Measurements from ENCODE around the gene ATG101. TPM values are rescaled to one million over a fixed set of nuclear protein-coding genes. Genes with fewer than 3 reads are reported as not detected.

Gene ATG101
- total RNA-seq, 1 experiment from 2014 or later = 44.6 TPM

DNA sequence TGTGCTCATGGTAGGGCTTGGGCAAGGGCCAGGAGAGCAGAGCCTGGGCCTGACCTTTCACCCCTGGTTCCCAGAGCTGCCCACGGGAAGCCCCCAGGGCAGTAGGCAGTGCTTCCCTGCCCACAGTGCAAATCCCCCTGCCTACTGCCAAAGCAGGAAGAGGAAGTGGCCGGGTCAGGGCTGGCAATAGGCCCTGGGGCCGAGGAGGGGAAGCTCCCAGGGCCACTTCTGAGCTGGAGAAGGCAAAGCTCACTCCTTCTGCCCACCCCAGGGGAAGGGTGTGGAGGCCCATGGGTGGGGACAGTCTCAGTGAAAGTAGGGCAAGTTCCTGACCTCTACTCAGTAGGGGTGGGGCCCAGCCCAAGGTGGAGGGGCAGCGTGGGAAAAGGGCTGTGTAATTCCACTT, 24.0 kb upstream of the ATG101 start:
- H3F3A ChIP-seq (ENCODE audit: insufficient read depth, low read depth) = peaks cover 17% of the 10 kb centered on the region

DNA sequence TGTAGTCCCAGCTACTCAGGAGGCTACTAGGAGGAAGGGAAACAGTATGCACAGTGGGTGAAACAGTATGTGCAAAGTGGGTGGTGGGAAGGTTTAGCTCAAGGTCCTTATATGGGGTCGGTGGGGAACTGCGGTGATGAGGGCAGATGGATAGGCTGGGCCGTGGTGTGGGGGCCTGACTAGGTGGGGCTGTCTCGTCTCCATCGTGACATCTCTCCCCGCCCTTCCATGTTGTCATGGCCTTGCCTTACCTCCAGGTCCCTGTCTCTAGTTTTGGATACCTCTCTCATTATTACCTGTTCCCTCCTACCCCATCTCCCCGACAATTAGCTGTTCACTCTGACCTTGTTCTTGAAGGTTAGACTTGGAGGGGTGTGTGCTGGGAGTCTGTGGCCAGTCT, 22.9 kb upstream of the ATG101 start:
- intact Hi-C loops (cut with micrococcal nuclease; ENCODE audit: unreplicated experiment) = no loop called here
- POLR2A ChIA-PET (ENCODE audit: unreplicated experiment) = no interaction called here

More for the DNA sequence above, 24.0 kb upstream of the ATG101 start:
- intact Hi-C loops (cut with micrococcal nuclease; ENCODE audit: unreplicated experiment) = no loop called here
- Histone ChIP-seq H3K27ac (no peak overlapping the region; the same call in 1 of the 2 replicates), H2AFZ (no peak overlapping the region), H3K4me2 (peak overlapping the region; percentile 47), H3K4me1 (replicated peaks; ENCODE audit: insufficient read depth) (peaks cover 26% of the 10 kb centered on the region), H3K79me2 (ENCODE audit: low read depth) (no peaks in the 10 kb centered on the region), H3K4me3 (no peak overlapping the region), H3K36me3 (ENCODE audit: low read depth) (no peaks in the 10 kb centered on the region), H3K27me3 (ENCODE audit: insufficient read depth, low read depth) (no peaks in the 10 kb centered on the region), H4K20me1 (ENCODE audit: insufficient read depth) (no peaks in the 10 kb centered on the region), H3K9me3 (ENCODE audit: insufficient read depth, low read depth) (no peaks in the 10 kb centered on the region), H3K9me2 (ENCODE audit: insufficient read depth) (no peaks in the 10 kb centered on the region)
- peak; percentile 26 to 34 for DNase-seq
- TF ChIP-seq EZH2 (IDR thresholded peaks at IDR 0.05; ENCODE audit: low read depth) = no peak
- TF ChIP-seq, protein P1, sequence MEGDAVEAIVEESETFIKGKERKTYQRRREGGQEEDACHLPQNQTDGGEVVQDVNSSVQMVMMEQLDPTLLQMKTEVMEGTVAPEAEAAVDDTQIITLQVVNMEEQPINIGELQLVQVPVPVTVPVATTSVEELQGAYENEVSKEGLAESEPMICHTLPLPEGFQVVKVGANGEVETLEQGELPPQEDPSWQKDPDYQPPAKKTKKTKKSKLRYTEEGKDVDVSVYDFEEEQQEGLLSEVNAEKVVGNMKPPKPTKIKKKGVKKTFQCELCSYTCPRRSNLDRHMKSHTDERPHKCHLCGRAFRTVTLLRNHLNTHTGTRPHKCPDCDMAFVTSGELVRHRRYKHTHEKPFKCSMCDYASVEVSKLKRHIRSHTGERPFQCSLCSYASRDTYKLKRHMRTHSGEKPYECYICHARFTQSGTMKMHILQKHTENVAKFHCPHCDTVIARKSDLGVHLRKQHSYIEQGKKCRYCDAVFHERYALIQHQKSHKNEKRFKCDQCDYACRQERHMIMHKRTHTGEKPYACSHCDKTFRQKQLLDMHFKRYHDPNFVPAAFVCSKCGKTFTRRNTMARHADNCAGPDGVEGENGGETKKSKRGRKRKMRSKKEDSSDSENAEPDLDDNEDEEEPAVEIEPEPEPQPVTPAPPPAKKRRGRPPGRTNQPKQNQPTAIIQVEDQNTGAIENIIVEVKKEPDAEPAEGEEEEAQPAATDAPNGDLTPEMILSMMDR (conservative IDR thresholded peaks at IDR 0.05) = no peak
- BruUV-seq (replicated peaks) = no TSS peak
- ChIA-PET POLR2A (ENCODE audit: unreplicated experiment) (interaction anchor here (0.7 kb wide), 1 partner anchor 24 kb away, joined by 4 read pairs; the partner anchor contains the start of gene ATG101), CTCF (no interaction called here)

DNA sequence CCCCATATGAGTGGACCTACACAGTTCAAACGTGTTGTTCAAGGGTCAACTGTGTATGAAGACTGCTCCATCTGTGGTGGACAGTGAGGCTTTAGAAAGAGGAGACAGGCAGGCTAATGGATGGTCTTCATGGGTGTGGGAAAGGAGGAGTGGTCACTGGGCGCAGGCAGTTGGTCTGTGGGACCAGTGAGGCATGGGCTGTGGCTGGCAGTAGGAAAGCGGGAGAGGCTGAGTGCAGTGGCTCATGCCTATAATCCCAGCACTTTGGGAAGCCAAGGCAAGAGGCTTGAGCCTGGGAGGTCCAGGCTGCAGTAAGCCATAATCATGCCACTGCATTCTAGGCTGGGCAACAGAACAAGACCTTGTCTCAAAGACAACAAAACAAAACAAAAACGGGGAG, 20.5 kb upstream of the ATG101 start:
- intact Hi-C loops (cut with micrococcal nuclease; ENCODE audit: unreplicated experiment) = no loop called here
- Histone ChIP-seq H3K9me2 (ENCODE audit: insufficient read depth) (no peaks in the 10 kb centered on the region), H3K4me1 (replicated peaks; ENCODE audit: insufficient read depth) (peaks cover 26% of the 10 kb centered on the region), H3K4me2 (peak overlapping the region; percentile 99; the same call in 1 of the 2 replicates), H3K4me3 (no peak overlapping the region), H4K20me1 (ENCODE audit: insufficient read depth) (no peaks in the 10 kb centered on the region), H3K9me3 (ENCODE audit: insufficient read depth, low read depth) (no peaks in the 10 kb centered on the region), H2AFZ (no peak overlapping the region), H3K36me3 (ENCODE audit: low read depth) (no peaks in the 10 kb centered on the region), H3F3A (ENCODE audit: insufficient read depth, low read depth) (peaks cover 27% of the 10 kb centered on the region), H3K27ac (no peak overlapping the region), H3K27me3 (ENCODE audit: insufficient read depth, low read depth) (no peaks in the 10 kb centered on the region), H3K79me2 (ENCODE audit: low read depth) (no peaks in the 10 kb centered on the region)
- no TSS peak for BruUV-seq (replicated peaks)
- POLR2A ChIA-PET (ENCODE audit: unreplicated experiment) = interaction anchor here (0.6 kb wide), 1 partner anchor 22 kb away, joined by 3 read pairs; no protein-coding TSS in a partner anchor
- CTCF ChIA-PET = no interaction called here
- no peak for DNase-seq
- TF ChIP-seq, protein P1 (conservative IDR thresholded peaks at IDR 0.05) = no peak
- no peak for TF ChIP-seq EZH2 (IDR thresholded peaks at IDR 0.05; ENCODE audit: low read depth)

More for the DNA sequence above, 22.9 kb upstream of the ATG101 start:
- H3K9me2 ChIP-seq (ENCODE audit: insufficient read depth) = no peaks in the 10 kb centered on the region
- no peak for DNase-seq
- H4K20me1 ChIP-seq (ENCODE audit: insufficient read depth) = no peaks in the 10 kb centered on the region
- no peaks in the 10 kb centered on the region for H3K36me3 ChIP-seq (ENCODE audit: low read depth)
- H2AFZ ChIP-seq = no peak overlapping the region
- H3F3A ChIP-seq (ENCODE audit: insufficient read depth, low read depth) = peaks cover 25% of the 10 kb centered on the region
- H3K9me3 ChIP-seq (ENCODE audit: insufficient read depth, low read depth) = no peaks in the 10 kb centered on the region
- peaks cover 26% of the 10 kb centered on the region for H3K4me1 ChIP-seq (replicated peaks; ENCODE audit: insufficient read depth)
- no peak overlapping the region for H3K4me3 ChIP-seq
- BruUV-seq (replicated peaks) = no TSS peak
- H3K27ac ChIP-seq = no peak overlapping the region
- no peak overlapping the region for H3K4me2 ChIP-seq
- no peak for TF ChIP-seq EZH2 (IDR thresholded peaks at IDR 0.05; ENCODE audit: low read depth)
- TF ChIP-seq, protein P1 (conservative IDR thresholded peaks at IDR 0.05) = no peak
- CTCF ChIA-PET = interaction anchor here (1.2 kb wide), 1 partner anchor 21 kb away, joined by 4 read pairs; no protein-coding TSS in a partner anchor
- H3K27me3 ChIP-seq (ENCODE audit: insufficient read depth, low read depth) = no peaks in the 10 kb centered on the region
- no peaks in the 10 kb centered on the region for H3K79me2 ChIP-seq (ENCODE audit: low read depth)

All from PC-9 (cell line).